ENCODE results near the gene CCNC.

- TF ChIP-seq, protein P1, sequence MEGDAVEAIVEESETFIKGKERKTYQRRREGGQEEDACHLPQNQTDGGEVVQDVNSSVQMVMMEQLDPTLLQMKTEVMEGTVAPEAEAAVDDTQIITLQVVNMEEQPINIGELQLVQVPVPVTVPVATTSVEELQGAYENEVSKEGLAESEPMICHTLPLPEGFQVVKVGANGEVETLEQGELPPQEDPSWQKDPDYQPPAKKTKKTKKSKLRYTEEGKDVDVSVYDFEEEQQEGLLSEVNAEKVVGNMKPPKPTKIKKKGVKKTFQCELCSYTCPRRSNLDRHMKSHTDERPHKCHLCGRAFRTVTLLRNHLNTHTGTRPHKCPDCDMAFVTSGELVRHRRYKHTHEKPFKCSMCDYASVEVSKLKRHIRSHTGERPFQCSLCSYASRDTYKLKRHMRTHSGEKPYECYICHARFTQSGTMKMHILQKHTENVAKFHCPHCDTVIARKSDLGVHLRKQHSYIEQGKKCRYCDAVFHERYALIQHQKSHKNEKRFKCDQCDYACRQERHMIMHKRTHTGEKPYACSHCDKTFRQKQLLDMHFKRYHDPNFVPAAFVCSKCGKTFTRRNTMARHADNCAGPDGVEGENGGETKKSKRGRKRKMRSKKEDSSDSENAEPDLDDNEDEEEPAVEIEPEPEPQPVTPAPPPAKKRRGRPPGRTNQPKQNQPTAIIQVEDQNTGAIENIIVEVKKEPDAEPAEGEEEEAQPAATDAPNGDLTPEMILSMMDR (tag by site-specific recombination; IDR thresholded peaks at IDR 0.05) = no peak
- TF ChIP-seq ZNF114 (tag by site-specific recombination; IDR thresholded peaks at IDR 0.05) = no peak
- no peak for TF ChIP-seq KLF9 (tag by site-specific recombination; IDR thresholded peaks at IDR 0.05; ENCODE audit: low read depth)
These were observed 36.7 kb upstream of the CCNC start for GRCh38 chr6:99605074-99605734.

Data from HEK293 (cell line).